Measurements from ENCODE around the gene LRIF1. TPM values are rescaled to one million over a fixed set of nuclear protein-coding genes. Genes with fewer than 3 reads are reported as not detected.

LRIF1 gene
- total and polyA plus RNA-seq, 10 of the 15 experiments (the other 5 are each of a cell fraction or from before 2014, with no cell fraction given) = 9.7 to 20.3 (median 15.8) TPM

DNA sequence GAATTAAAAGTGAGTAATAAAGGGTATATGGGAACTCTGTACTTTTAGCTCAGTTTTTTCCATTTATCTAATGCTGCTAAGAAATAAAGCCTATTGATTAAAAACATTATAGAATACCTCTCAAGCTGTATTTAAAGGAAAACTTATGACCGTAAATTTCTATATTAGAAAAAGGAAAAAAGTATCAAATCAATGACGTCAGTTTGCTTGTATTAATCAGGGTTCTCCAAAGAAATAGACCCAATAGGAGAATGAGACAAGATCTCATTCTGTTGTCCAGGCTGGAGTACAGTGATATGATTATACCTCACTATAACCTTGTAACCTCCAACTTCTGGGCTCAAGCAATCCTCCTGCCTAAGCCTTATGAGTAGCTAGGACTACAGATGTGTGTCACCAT lies 15.4 kb upstream of the LRIF1 start:
- in situ Hi-C loops (cut with MboI) = no loop called here
- BruUV-seq (replicated peaks) = no TSS peak
- no peak overlapping the region for H3K4me3 ChIP-seq
- no peaks in the 10 kb centered on the region; the same call in 1 of the 3 replicates for H3K9me3 ChIP-seq (replicated peaks; ENCODE audit: control insufficient read depth, insufficient read depth, low read length)
- POLR2A ChIA-PET = no interaction called here
- no peaks in the 10 kb centered on the region for H3K79me2 ChIP-seq (ENCODE audit: control insufficient read depth, insufficient read depth, low read length)
- ATAC-seq (no peak), DNase-seq (ENCODE audit: low read depth, low spot score) (no peak), FAIRE-seq (no peak)
- 66% methylated on average over 2 of the region's 2 CpGs for WGBS (ENCODE audit: insufficient coverage, insufficient replicate concordance, low lambda C conversion rate, missing lambda C conversion rate)
- CTCF ChIA-PET = interaction anchor here (0.9 to 2.4 kb wide), 2 partner anchors 14 to 51 kb away, joined by 3 to 6 read pairs; no protein-coding TSS in a partner anchor
- no peak overlapping the region for H3K27ac ChIP-seq (ENCODE audit: control insufficient read depth, insufficient read depth)
- no peaks in the 10 kb centered on the region for H3K27me3 ChIP-seq (replicated peaks in 1 of 2; ENCODE audit: control insufficient read depth in 2 of 2, insufficient read depth in 2 of 2, low read length in 1 of 2)
- H3K4me2 ChIP-seq (ENCODE audit: control insufficient read depth, insufficient read depth) = no peak overlapping the region
- TF ChIP-seq IKZF1 (conservative IDR thresholded peaks at IDR 0.05) (no peak), NR2C2 (IDR thresholded peaks at IDR 0.05; ENCODE audit: borderline replicate concordance, control insufficient read depth, insufficient read length, low read depth) (no peak), ZNF207 (IDR thresholded peaks at IDR 0.05; ENCODE audit: borderline replicate concordance) (no peak)
- TF ChIP-seq, protein P1, sequence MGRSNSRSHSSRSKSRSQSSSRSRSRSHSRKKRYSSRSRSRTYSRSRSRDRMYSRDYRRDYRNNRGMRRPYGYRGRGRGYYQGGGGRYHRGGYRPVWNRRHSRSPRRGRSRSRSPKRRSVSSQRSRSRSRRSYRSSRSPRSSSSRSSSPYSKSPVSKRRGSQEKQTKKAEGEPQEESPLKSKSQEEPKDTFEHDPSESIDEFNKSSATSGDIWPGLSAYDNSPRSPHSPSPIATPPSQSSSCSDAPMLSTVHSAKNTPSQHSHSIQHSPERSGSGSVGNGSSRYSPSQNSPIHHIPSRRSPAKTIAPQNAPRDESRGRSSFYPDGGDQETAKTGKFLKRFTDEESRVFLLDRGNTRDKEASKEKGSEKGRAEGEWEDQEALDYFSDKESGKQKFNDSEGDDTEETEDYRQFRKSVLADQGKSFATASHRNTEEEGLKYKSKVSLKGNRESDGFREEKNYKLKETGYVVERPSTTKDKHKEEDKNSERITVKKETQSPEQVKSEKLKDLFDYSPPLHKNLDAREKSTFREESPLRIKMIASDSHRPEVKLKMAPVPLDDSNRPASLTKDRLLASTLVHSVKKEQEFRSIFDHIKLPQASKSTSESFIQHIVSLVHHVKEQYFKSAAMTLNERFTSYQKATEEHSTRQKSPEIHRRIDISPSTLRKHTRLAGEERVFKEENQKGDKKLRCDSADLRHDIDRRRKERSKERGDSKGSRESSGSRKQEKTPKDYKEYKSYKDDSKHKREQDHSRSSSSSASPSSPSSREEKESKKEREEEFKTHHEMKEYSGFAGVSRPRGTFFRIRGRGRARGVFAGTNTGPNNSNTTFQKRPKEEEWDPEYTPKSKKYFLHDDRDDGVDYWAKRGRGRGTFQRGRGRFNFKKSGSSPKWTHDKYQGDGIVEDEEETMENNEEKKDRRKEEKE (IDR thresholded peaks at IDR 0.05) = no peak
- H4K20me1 ChIP-seq (ENCODE audit: control insufficient read depth, insufficient read depth) = no peaks in the 10 kb centered on the region
- intact Hi-C loops (cut with micrococcal nuclease; ENCODE audit: unreplicated experiment) = no loop called here
- no peaks in the 10 kb centered on the region for H3K36me3 ChIP-seq (ENCODE audit: control insufficient read depth in 2 of 2, insufficient read depth in 2 of 2, low read length in 1 of 2)
- RAD21 ChIA-PET (ENCODE audit: unreplicated experiment) = no interaction called here
- H3K9ac ChIP-seq (ENCODE audit: control insufficient read depth, insufficient read depth, low read length) = no peak overlapping the region
- no peak overlapping the region for H2AFZ ChIP-seq (ENCODE audit: control insufficient read depth, low read depth, low read length)
- H3K4me1 ChIP-seq (ENCODE audit: control insufficient read depth, insufficient read depth, low read length) = no peaks in the 10 kb centered on the region
- SMC1A ChIA-PET (ENCODE audit: uncharacterized antibody, unreplicated experiment) = interaction anchor here (1.3 kb wide), 1 partner anchor 15 kb away, joined by 6 read pairs; no protein-coding TSS in a partner anchor

DNA sequence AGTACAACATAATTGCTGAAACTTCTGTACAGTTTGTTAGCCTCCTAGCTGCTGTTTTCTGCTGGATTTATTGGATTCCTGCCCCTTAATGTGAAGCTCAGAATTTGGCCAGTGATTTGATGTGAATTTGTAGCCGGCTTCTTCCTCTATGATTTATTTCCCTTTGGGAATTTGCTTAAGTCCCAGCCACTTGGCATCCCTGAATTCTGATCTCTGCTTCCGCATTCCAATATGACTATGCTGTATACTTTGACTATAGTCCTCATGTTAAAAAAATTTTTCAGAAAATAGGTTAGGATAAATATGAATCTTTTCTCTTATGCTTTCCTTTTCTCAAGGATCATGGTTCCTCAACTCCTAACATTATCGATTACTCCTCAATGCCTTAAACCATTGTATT lies 12.4 kb upstream of the LRIF1 start:
- Histone ChIP-seq H3K9ac (ENCODE audit: control insufficient read depth, insufficient read depth, low read length) (no peak overlapping the region), H3K4me3 (no peak overlapping the region), H2AFZ (ENCODE audit: control insufficient read depth, low read depth, low read length) (no peak overlapping the region), H3K36me3 (ENCODE audit: control insufficient read depth in 2 of 2, insufficient read depth in 2 of 2, low read length in 1 of 2) (no peaks in the 10 kb centered on the region), H3K27ac (ENCODE audit: control insufficient read depth, insufficient read depth) (no peak overlapping the region), H3K79me2 (ENCODE audit: control insufficient read depth, insufficient read depth, low read length) (no peaks in the 10 kb centered on the region), H3K4me1 (ENCODE audit: control insufficient read depth, insufficient read depth, low read length) (no peaks in the 10 kb centered on the region), H3K27me3 (replicated peaks in 1 of 2; ENCODE audit: control insufficient read depth in 2 of 2, insufficient read depth in 2 of 2, low read length in 1 of 2) (no peaks in the 10 kb centered on the region), H4K20me1 (ENCODE audit: control insufficient read depth, insufficient read depth) (no peaks in the 10 kb centered on the region), H3K4me2 (ENCODE audit: control insufficient read depth, insufficient read depth) (no peak overlapping the region), H3K9me3 (replicated peaks; ENCODE audit: control insufficient read depth, insufficient read depth, low read length) (no peaks in the 10 kb centered on the region; the same call in 1 of the 3 replicates)
- no TSS peak for BruUV-seq (replicated peaks)
- no peak for FAIRE-seq
- ChIA-PET CTCF (interaction anchor here (1.4 kb wide), 1 partner anchor 16 kb away, joined by 4 read pairs; no protein-coding TSS in a partner anchor), POLR2A (no interaction called here), RAD21 (ENCODE audit: unreplicated experiment) (no interaction called here), SMC1A (ENCODE audit: uncharacterized antibody, unreplicated experiment) (interaction anchor here (2.0 kb wide), 1 partner anchor 12 kb away, joined by 6 read pairs; no protein-coding TSS in a partner anchor)
- ATAC-seq = no peak
- 95% methylated on average over 3 of the region's 3 CpGs for WGBS (ENCODE audit: insufficient coverage, insufficient replicate concordance, low lambda C conversion rate, missing lambda C conversion rate)
- in situ Hi-C loops (cut with MboI) = no loop called here
- DNase-seq (ENCODE audit: low read depth, low spot score) = no peak
- TF ChIP-seq CBX3 (IDR thresholded peaks at IDR 0.05; ENCODE audit: borderline replicate concordance, low read depth) = no peak
- no peak for TF ChIP-seq STAT3 (IDR thresholded peaks at IDR 0.05; ENCODE audit: low read depth, low read length)
- no peak for TF ChIP-seq TARDBP (IDR thresholded peaks at IDR 0.05; ENCODE audit: borderline replicate concordance)
- no peak for TF ChIP-seq CBFB (IDR thresholded peaks at IDR 0.05; ENCODE audit: low read depth)
- TF ChIP-seq MEF2B (IDR thresholded peaks at IDR 0.05; ENCODE audit: partially characterized antibody, poor library complexity, severe bottlenecking) = no peak
- no peak for TF ChIP-seq BRCA1 (IDR thresholded peaks at IDR 0.05; ENCODE audit: low read depth, low read length)
- TF ChIP-seq SREBF1 (IDR thresholded peaks at IDR 0.05; ENCODE audit: low read length) = no peak
- intact Hi-C loops (cut with micrococcal nuclease; ENCODE audit: unreplicated experiment) = no loop called here

Measured in GM12878 (cell line).